ENCODE measurements around the gene NFX1.
"Not testable (repeated sequence)": the region's sequence is repeated elsewhere in the genome, so short reads cannot be mapped to it uniquely, and the experiment has no call there.

DNA sequence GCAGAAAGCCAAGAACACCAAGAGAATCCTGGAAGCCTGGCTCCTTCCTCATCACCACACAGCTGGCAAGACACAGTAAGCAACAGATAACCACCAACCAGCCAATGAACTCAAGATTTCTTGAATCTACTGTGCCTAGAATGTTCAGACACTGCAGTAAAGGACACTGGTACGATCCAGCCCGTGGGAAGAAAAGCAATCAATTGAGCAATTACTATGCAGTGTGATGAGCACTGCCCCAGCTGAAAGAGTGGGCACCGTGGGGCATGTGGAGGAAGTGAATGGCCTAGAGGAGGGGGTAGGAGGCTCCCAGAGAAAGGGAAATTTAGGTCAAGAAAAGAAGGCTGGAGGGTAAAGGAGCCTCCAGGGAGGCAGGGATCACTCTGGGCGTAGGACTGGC is 107.5 kb downstream of the NFX1 start:
- TF ChIP-seq POLR2AphosphoS5 (IDR thresholded peaks at IDR 0.05; ENCODE audit: control insufficient read depth, insufficient read depth, low read depth, low read length); RFX5 (IDR thresholded peaks at IDR 0.05; ENCODE audit: low read depth, low read length); POLR2A (conservative IDR thresholded peaks at IDR 0.05); BDP1 (IDR thresholded peaks at IDR 0.05; ENCODE audit: insufficient read depth, insufficient read length); SP2 (IDR thresholded peaks at IDR 0.05; ENCODE audit: extremely low read depth, low read depth, low read length, poor library complexity, severe bottlenecking); RAD21 (CRISPR knock-in tag; conservative IDR thresholded peaks at IDR 0.05 in 1 of 2, IDR thresholded peaks at IDR 0.05 in 1 of 2): not testable (repeated sequence)
- TF ChIP-seq, protein P1, sequence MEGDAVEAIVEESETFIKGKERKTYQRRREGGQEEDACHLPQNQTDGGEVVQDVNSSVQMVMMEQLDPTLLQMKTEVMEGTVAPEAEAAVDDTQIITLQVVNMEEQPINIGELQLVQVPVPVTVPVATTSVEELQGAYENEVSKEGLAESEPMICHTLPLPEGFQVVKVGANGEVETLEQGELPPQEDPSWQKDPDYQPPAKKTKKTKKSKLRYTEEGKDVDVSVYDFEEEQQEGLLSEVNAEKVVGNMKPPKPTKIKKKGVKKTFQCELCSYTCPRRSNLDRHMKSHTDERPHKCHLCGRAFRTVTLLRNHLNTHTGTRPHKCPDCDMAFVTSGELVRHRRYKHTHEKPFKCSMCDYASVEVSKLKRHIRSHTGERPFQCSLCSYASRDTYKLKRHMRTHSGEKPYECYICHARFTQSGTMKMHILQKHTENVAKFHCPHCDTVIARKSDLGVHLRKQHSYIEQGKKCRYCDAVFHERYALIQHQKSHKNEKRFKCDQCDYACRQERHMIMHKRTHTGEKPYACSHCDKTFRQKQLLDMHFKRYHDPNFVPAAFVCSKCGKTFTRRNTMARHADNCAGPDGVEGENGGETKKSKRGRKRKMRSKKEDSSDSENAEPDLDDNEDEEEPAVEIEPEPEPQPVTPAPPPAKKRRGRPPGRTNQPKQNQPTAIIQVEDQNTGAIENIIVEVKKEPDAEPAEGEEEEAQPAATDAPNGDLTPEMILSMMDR (IDR thresholded peaks at IDR 0.05 in 2 of 3, conservative IDR thresholded peaks at IDR 0.05 in 1 of 3; ENCODE audit: insufficient read depth in 2 of 3, low read depth in 1 of 3, low read length in 3 of 3): not testable (repeated sequence)

Data from K562 (cell line).